Left lung (tissue), 10 donors: ENCODE measurements around the gene STXBP4. TPM values are rescaled to one million over a fixed set of nuclear protein-coding genes. Genes with fewer than 3 reads are reported as not detected.

Experiments
- ATAC-seq: fragments of 200-7000 bp; cut with Tn5 transposase; one replicate; pipeline ENCODE4 v1.9.1; 2020; ENCODE audit warnings: moderate library complexity
- DNase-seq, 4 donors: peaks; one replicate each; pipeline ENCODE4 v3.0.0-alpha.2; 2013 to 2020
- H3K27ac ChIP-seq, 2 donors: fragments of 200-600 bp; sonication (generic) in 1 of 2; one replicate each; pipeline versions ENCODE4 v1.5.0 to v1.8.0; 2020 to 2021
- H3K27me3 ChIP-seq, 2 donors: fragments of 200-600 bp; sonication (generic) in 1 of 2; one replicate each; pipeline versions ENCODE4 v1.5.0 to v1.8.0; 2020 to 2021
- H3K36me3 ChIP-seq, 2 donors: fragments of 200-600 bp; sonication (generic) in 1 of 2; one replicate each; pipeline versions ENCODE4 v1.5.0 to v1.8.0; 2020 to 2021
- H3K4me1 ChIP-seq, 2 donors: fragments of 200-600 bp; one replicate each; pipeline ENCODE4 v1.8.0; 2021
- H3K4me3 ChIP-seq, 2 donors: fragments of 200-600 bp; sonication (generic) in 1 of 2; one replicate each; pipeline versions ENCODE4 v1.5.0 to v1.8.0; 2020 to 2021; ENCODE audit warnings: mild to moderate bottlenecking in 1 of 2
- H3K9me3 ChIP-seq, 2 donors: fragments of 200-600 bp; sonication (generic) in 1 of 2; one replicate each; pipeline versions ENCODE4 v1.5.0 to v1.8.0; 2020 to 2021
- CTCF ChIP-seq, 2 donors: fragments of 200-600 bp; sonication (generic) in 1 of 2; IDR thresholded peaks; one replicate each; pipeline versions ENCODE4 v1.5.0 to v1.8.0; 2021; ENCODE audit warnings: antibody characterized with exemption in 2 of 2
- intact Hi-C, 2 donors: fragments of 100-400 bp; cut with DNase I; formaldehyde crosslinking; loops; one replicate each; pipeline versions ENCODE4 v1.11.2 to v1.14.2; 2022
- polyA plus RNA-seq, 6 donors: library from polyadenylated mRNA; unstranded; fragments of 120-200 nt; gene quantifications; one replicate each; pipeline ENCODE4 v1.2.1, GENCODE V29; 2013; ENCODE audit not compliant: insufficient read length in 6 of 6
- total RNA-seq, 2 donors: library from RNA; stranded (reverse); fragmentation: NEBNext Ultra II Directional; extraction: Animal tissue kit (Norgen Biotek cat#: 25700); gene quantifications; one replicate each; pipeline ENCODE4 v1.2.1, GENCODE V29; 2021
- donor health status: DM: no; HTN: yes; CAD: no.
- donor health status: DM: no; HTN: no; CAD: no.

Gene STXBP4
- total and polyA plus RNA-seq, 8 donors, result 12.7 to 22.0 (median 15.5) TPM

GRCh38 chr17:55200904-55201303, 232.3 kb downstream of the STXBP4 start:
- H3K27me3 ChIP-seq, result no peaks in the 10 kb centered on the region
- no peaks in the 10 kb centered on the region for H3K36me3 ChIP-seq
- DNase-seq (peak in 1 of 4 donors; percentile 45), ATAC-seq (no peak)
- intact Hi-C loops, result no loop called here
- H3K9me3 ChIP-seq, result no peaks in the 10 kb centered on the region
- H3K27ac ChIP-seq, result no peak overlapping the region
- no peak for TF ChIP-seq CTCF (IDR thresholded peaks at IDR 0.05)
- no peaks in the 10 kb centered on the region for H3K4me1 ChIP-seq
- no peak overlapping the region for H3K4me3 ChIP-seq

GRCh38 chr17:55201308-55201932, 232.9 kb downstream of the STXBP4 start:
- no peaks in the 10 kb centered on the region for H3K4me1 ChIP-seq
- intact Hi-C loops, result no loop called here
- no peak overlapping the region for H3K4me3 ChIP-seq
- no peaks in the 10 kb centered on the region for H3K36me3 ChIP-seq
- H3K27ac ChIP-seq, result no peak overlapping the region
- no peak for TF ChIP-seq CTCF (IDR thresholded peaks at IDR 0.05)
- no peak for DNase-seq
- H3K9me3 ChIP-seq, result no peaks in the 10 kb centered on the region
- no peaks in the 10 kb centered on the region for H3K27me3 ChIP-seq
- ATAC-seq, result no peak

GRCh38 chr17:55202896-55203295, 234.3 kb downstream of the STXBP4 start:
- TF ChIP-seq CTCF (IDR thresholded peaks at IDR 0.05), result no peak
- no peaks in the 10 kb centered on the region for H3K27me3 ChIP-seq
- no peaks in the 10 kb centered on the region for H3K36me3 ChIP-seq
- no peak overlapping the region for H3K4me3 ChIP-seq
- H3K27ac ChIP-seq, result no peak overlapping the region
- no peaks in the 10 kb centered on the region for H3K4me1 ChIP-seq
- ATAC-seq (no peak), DNase-seq (no peak)
- intact Hi-C loops, result no loop called here
- no peaks in the 10 kb centered on the region for H3K9me3 ChIP-seq

- TF ChIP-seq CTCF (IDR thresholded peaks at IDR 0.05), result no peak
- no peak for ATAC-seq
- intact Hi-C loops, result no loop called here
- H3K4me1 ChIP-seq, result no peaks in the 10 kb centered on the region
- H3K36me3 ChIP-seq, result no peaks in the 10 kb centered on the region
- H3K9me3 ChIP-seq, result no peaks in the 10 kb centered on the region
- no peak for DNase-seq
- no peak overlapping the region for H3K4me3 ChIP-seq
- H3K27me3 ChIP-seq, result no peaks in the 10 kb centered on the region
- no peak overlapping the region for H3K27ac ChIP-seq
Observed at GRCh38 chr17:55208078-55208812, 239.7 kb downstream of the STXBP4 start.

- Histone ChIP-seq H3K27me3 (no peaks in the 10 kb centered on the region), H3K4me3 (no peak overlapping the region), H3K9me3 (no peaks in the 10 kb centered on the region), H3K27ac (no peak overlapping the region), H3K36me3 (no peaks in the 10 kb centered on the region), H3K4me1 (no peaks in the 10 kb centered on the region)
- ATAC-seq (no peak), DNase-seq (peak in 1 of 4 donors; percentile 46)
- intact Hi-C loops, result no loop called here
- no peak for TF ChIP-seq CTCF (IDR thresholded peaks at IDR 0.05)
Observed at GRCh38 chr17:55210292-55210691, 241.7 kb downstream of the STXBP4 start.
